Cardiac atrium fibroblast (primary cell): ENCODE data around the gene CHMP5. TPM values are rescaled to one million over a fixed set of nuclear protein-coding genes. Genes with fewer than 3 reads are reported as not detected.

Source experiments
- total RNA-seq: library from RNA; depleted of rRNA; stranded (reverse); fragments of >200 nt; gene quantifications from 2 replicates; pipeline ENCODE4 v1.2.3, GENCODE V29; 2015

Gene CHMP5
- total RNA-seq = 57.7 and 62.8 TPM in 2 replicates

DNA sequence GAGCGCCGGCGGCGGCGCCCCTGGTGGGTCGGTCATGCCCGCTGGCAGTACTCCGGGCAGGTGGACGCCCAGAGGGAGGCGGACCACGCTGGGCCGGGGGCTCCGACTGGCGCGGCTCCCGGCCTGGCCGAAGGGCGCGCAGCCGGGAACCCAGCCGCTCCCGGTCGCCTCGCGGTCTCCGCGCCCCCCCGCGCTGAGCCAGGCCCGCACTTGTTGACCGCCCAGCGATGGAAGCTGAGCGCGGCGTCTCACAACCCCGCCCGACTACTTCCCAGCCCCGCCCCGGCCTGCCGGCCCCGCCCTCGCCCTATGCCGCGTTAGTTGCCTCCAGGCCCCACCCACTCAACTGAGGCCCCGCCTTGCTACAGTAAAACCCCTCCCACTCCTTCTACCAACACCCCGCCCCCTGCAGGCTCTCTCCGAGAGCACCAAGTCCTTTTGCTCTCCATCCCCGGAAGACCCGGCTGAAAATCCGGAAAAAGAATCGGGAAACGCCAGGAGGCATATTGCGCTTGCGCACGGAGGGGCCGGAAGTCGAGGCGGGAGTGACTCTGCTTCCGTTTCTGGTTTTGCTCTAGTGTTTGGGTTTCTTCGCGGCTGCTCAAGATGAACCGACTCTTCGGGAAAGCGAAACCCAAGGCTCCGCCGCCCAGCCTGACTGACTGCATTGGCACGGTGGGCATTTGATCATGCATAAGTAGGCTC, at the start of gene CHMP5, which contains the start of gene BAG1:
Gene CHMP5 (plus strand): TSS at position 577 of the 705 bp plus-strand sequence. CDS start 30 bp downstream, at position 607.
Gene BAG1 (minus strand): TSS at position 236 of the 705 bp plus-strand sequence.

DNA sequence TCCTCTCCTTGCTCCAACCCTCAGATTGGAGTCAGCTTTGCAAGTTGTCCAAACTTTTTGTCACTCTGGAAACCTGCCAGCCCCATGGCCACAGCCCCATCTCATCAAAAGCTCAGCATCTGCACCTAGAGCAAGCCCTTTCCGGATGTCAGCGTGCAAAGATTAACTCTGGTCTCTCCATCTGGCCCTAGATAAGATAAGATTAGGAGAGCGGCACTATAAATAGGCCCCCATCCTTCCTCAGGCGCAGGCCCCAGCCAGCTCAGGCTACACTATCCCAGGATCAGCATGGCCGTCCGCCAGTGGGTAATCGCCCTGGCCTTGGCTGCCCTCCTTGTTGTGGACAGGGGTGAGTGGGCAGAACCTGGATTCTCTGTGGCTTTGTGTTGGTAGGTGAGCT, 24.9 kb upstream of the CHMP5 start, which contains the start of gene SPINK4:
Gene SPINK4 (plus strand): TSS at position 247 of the 400 bp plus-strand sequence. CDS start 42 bp downstream, at position 289.

GRCh38 chr9:33290247-33291030, 25.6 kb downstream of the CHMP5 start, which contains the start of gene NFX1:
Gene NFX1, plus strand, starts transcription at chr9:33290516. Its CDS starts 57 bp downstream, at chr9:33290573.

Other genes starting within 250 kb of the CHMP5 start
- gene DNAJA1, start 239.8 kb upstream of the CHMP5 start, total RNA-seq = 45.3 and 72.1 TPM in 2 replicates
- 16.8 and 17.5 TPM in 2 replicates for gene SMU1, start 188.4 kb upstream of the CHMP5 start, total RNA-seq
- 95.3 and 220 TPM in 2 replicates for gene B4GALT1, start 97.7 kb upstream of the CHMP5 start, total RNA-seq
- gene SPINK4, start 24.9 kb upstream of the CHMP5 start, total RNA-seq = not detected in 2 replicates
- 17.8 and 23.3 TPM in 2 replicates for gene BAG1, start 341 bp upstream of the CHMP5 start, total RNA-seq
- gene NFX1, start 25.5 kb downstream of the CHMP5 start, total RNA-seq = 11.0 and 15.9 TPM in 2 replicates
- gene AQP7, start 137.5 kb downstream of the CHMP5 start, total RNA-seq = not detected in 2 replicates
- 0.36 and 2.6 TPM in 2 replicates for gene AQP3, start 182.5 kb downstream of the CHMP5 start, total RNA-seq
- 23.5 and 33.5 TPM in 2 replicates for gene NOL6, start 208.9 kb downstream of the CHMP5 start, total RNA-seq